HEK293 (cell line): Measurements from ENCODE around the gene ARID3B.

Source experiments
- CTCF ChIP-seq: fragments of 450-650 bp; formaldehyde crosslinking; IDR thresholded peaks from 2 replicates; pipeline ENCODE4 v1.5.1; 2016; ENCODE audit warnings: missing biosample characterization, missing genetic modification characterization
- FEZF1 ChIP-seq: fragments of 450-650 bp; formaldehyde crosslinking; IDR thresholded peaks from 2 replicates; pipeline ENCODE4 v1.5.1; 2016; ENCODE audit warnings: missing biosample characterization, missing genetic modification characterization
- KLF1 ChIP-seq: fragments of 450-650 bp; formaldehyde crosslinking; IDR thresholded peaks from 2 replicates; pipeline ENCODE4 v1.5.1; 2016; ENCODE audit warnings: missing biosample characterization, missing genetic modification characterization
- KLF10 ChIP-seq: fragments of 450-650 bp; IDR thresholded peaks from 2 replicates; pipeline ENCODE4 v1.5.1; 2018; ENCODE audit warnings: missing biosample characterization, mild to moderate bottlenecking, missing genetic modification characterization
- KLF9 ChIP-seq: fragments of 450-650 bp; formaldehyde crosslinking; IDR thresholded peaks from 2 replicates; pipeline ENCODE4 v1.5.1; 2016; ENCODE audit warnings: missing biosample characterization, missing genetic modification characterization, low read depth
- OVOL3 ChIP-seq: fragments of 450-650 bp; formaldehyde crosslinking; IDR thresholded peaks from 2 replicates; pipeline ENCODE4 v1.5.1; 2016; ENCODE audit warnings: missing biosample characterization, missing genetic modification characterization
- PRDM1 ChIP-seq: fragments of 450-650 bp; formaldehyde crosslinking; IDR thresholded peaks from 2 replicates; pipeline ENCODE4; 2016; ENCODE audit warnings: missing biosample characterization, missing genetic modification characterization
- PRDM10 ChIP-seq: fragments of 450-650 bp; formaldehyde crosslinking; IDR thresholded peaks from 2 replicates; pipeline ENCODE4 v1.5.1; 2016; ENCODE audit warnings: missing biosample characterization, missing genetic modification characterization
- SP2 ChIP-seq: fragments of 450-650 bp; formaldehyde crosslinking; IDR thresholded peaks from 2 replicates; pipeline ENCODE4 v1.5.1; 2016; ENCODE audit warnings: missing biosample characterization, missing genetic modification characterization
- SP3 ChIP-seq: fragments of 450-650 bp; formaldehyde crosslinking; IDR thresholded peaks from 2 replicates; pipeline ENCODE4 v1.5.1; 2016; ENCODE audit warnings: missing biosample characterization, missing genetic modification characterization
- TCF7L2 ChIP-seq: IDR thresholded peaks from 2 replicates; pipeline ENCODE4 v1.6.1; 2011; ENCODE audit warnings: low read depth, mild to moderate bottlenecking, inconsistent platforms, low read length, moderate library complexity, borderline replicate concordance
- TRIM28 ChIP-seq: IDR thresholded peaks from 2 replicates; pipeline ENCODE4 v1.6.1; 2011; ENCODE audit warnings: low read length, control low read depth, borderline replicate concordance
- YY1 ChIP-seq: fragments of 450-650 bp; formaldehyde crosslinking; IDR thresholded peaks from 2 replicates; pipeline ENCODE4 v1.5.1; 2018; ENCODE audit warnings: missing biosample characterization, missing genetic modification characterization
- ZFP3 ChIP-seq: fragments of 450-650 bp; formaldehyde crosslinking; IDR thresholded peaks from 2 replicates; pipeline ENCODE4 v1.5.1; 2016; ENCODE audit warnings: low read depth, missing biosample characterization, missing genetic modification characterization
- ZNF112 ChIP-seq: fragments of 450-650 bp; formaldehyde crosslinking; IDR thresholded peaks from 2 replicates; pipeline ENCODE4 v1.5.0; 2017; ENCODE audit warnings: missing biosample characterization, missing genetic modification characterization
- ZNF18 ChIP-seq: fragments of 450-650 bp; formaldehyde crosslinking; IDR thresholded peaks from 2 replicates; pipeline ENCODE4 v1.5.1; 2016; ENCODE audit warnings: missing biosample characterization, missing genetic modification characterization
- ZNF214 ChIP-seq: fragments of 450-650 bp; formaldehyde crosslinking; IDR thresholded peaks from 2 replicates; pipeline ENCODE4 v1.5.1; 2017; ENCODE audit warnings: missing biosample characterization, mild to moderate bottlenecking, missing genetic modification characterization, borderline replicate concordance
- ZNF239 ChIP-seq: fragments of 450-650 bp; formaldehyde crosslinking; IDR thresholded peaks from 2 replicates; pipeline ENCODE4 v1.5.1; 2016; ENCODE audit warnings: missing biosample characterization, missing genetic modification characterization
- ZNF292 ChIP-seq: fragments of 450-650 bp; formaldehyde crosslinking; IDR thresholded peaks from 2 replicates; pipeline ENCODE4 v1.5.1; 2016; ENCODE audit warnings: low read depth, missing biosample characterization, missing genetic modification characterization, borderline replicate concordance
- ZNF423 ChIP-seq: fragments of 450-650 bp; formaldehyde crosslinking; IDR thresholded peaks from 2 replicates; pipeline ENCODE4 v1.5.1; 2016; ENCODE audit warnings: missing biosample characterization, missing genetic modification characterization
- ZNF514 ChIP-seq: fragments of 450-650 bp; formaldehyde crosslinking; IDR thresholded peaks from 2 replicates; pipeline ENCODE4 v1.5.1; 2016; ENCODE audit warnings: missing biosample characterization, missing genetic modification characterization
- ZNF544 ChIP-seq: fragments of 450-650 bp; formaldehyde crosslinking; IDR thresholded peaks from 2 replicates; pipeline ENCODE4 v1.5.0; 2017; ENCODE audit warnings: missing biosample characterization, missing genetic modification characterization
- ZNF621 ChIP-seq: fragments of 450-650 bp; formaldehyde crosslinking; IDR thresholded peaks from 2 replicates; pipeline ENCODE4 v1.5.1; 2017; ENCODE audit warnings: missing biosample characterization, missing genetic modification characterization
- ZNF623 ChIP-seq: fragments of 450-650 bp; formaldehyde crosslinking; IDR thresholded peaks from 2 replicates; pipeline ENCODE4 v1.5.1; 2016; ENCODE audit warnings: missing biosample characterization, missing genetic modification characterization
- ZNF626 ChIP-seq: fragments of 450-650 bp; sonication (Bioruptor Pico); formaldehyde crosslinking; IDR thresholded peaks from 2 replicates; pipeline ENCODE4 v1.5.1; 2018; ENCODE audit warnings: missing biosample characterization, missing genetic modification characterization, inconsistent platforms
- ZNF670 ChIP-seq: fragments of 450-650 bp; formaldehyde crosslinking; IDR thresholded peaks from 2 replicates; pipeline ENCODE4 v1.5.1; 2016; ENCODE audit warnings: missing biosample characterization, missing genetic modification characterization, low read depth
- ZNF747 ChIP-seq: fragments of 450-650 bp; formaldehyde crosslinking; IDR thresholded peaks from 2 replicates; pipeline ENCODE4 v1.5.1; 2016; ENCODE audit warnings: missing biosample characterization, missing genetic modification characterization
- ZNF776 ChIP-seq: fragments of 450-650 bp; formaldehyde crosslinking; IDR thresholded peaks from 2 replicates; pipeline ENCODE4 v1.5.0; 2017; ENCODE audit warnings: missing biosample characterization, missing genetic modification characterization, borderline replicate concordance
- ZNF785 ChIP-seq: fragments of 450-650 bp; formaldehyde crosslinking; IDR thresholded peaks from 2 replicates; pipeline ENCODE4 v1.5.1; 2016; ENCODE audit warnings: missing biosample characterization, missing genetic modification characterization
- TF ChIP-seq, protein P1 (sequence below): fragments of 450-650 bp; formaldehyde crosslinking; IDR thresholded peaks from 2 replicates; pipeline ENCODE4 v1.5.1; 2017; ENCODE audit warnings: missing biosample characterization, missing genetic modification characterization
- TF ChIP-seq, protein P2 (sequence below): fragments of 450-650 bp; formaldehyde crosslinking; IDR thresholded peaks from 2 replicates; pipeline ENCODE4 v1.5.1; 2016; ENCODE audit warnings: missing biosample characterization, missing genetic modification characterization

The ARID3B gene

DNA sequence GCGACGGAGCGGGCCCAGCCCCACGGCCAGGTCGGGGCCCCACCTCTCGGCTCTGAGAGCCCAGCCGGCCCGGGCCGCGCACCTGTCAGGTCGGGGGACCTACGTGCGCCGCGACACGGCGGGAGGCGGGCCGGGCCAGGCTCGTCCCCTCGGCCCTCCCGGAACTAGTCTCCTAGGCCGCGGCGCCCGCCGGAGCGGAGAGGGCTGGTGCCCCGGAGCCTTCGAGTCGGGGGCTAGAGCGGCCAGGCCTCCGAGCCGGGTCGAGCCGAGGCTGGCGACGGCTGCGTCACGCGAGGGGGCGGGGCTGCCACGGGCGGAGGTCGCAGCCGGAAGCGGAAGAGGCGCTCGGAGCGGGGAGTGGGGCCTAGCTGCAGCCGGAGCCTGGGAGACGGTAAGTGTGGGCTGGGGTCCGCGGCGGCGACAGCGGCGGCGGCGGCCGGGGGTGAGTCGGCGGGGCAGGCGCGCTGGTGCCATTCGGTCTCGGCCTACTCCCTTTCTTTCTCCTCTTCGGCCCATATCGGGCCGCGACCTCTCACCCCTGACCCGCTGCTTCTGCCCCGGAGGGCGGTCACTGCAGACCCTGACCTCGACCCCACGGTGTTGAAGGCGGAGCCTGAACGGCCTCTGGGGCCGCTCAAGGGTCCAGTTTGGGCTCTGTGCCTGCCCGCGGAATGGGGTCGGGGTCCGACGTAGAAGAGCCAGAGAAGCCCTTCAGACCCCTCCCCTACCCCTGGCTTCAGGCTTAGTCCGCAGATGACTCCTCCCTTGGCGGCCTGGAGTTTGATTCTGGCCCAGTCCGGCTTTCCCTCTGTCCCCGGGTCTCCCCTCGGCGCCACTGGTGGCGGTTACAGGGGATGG, 74.7 kb downstream of the ARID3B start, which contains the start of gene CLK3 (continued):
- TF ChIP-seq ZNF423 (tag by site-specific recombination) (no peak), ZNF544 (no peak), FEZF1 (no peak), ZNF747 (tag by site-specific recombination) (no peak), CTCF (tag by site-specific recombination) (no peak), SP2 (tag by site-specific recombination) (peak; percentile 84), ZNF670 (tag by site-specific recombination) (no peak), ZNF785 (tag by site-specific recombination) (peak; percentile 16; the same call in 1 of the 2 replicates), ZNF214 (tag by site-specific recombination) (no peak), TCF7L2 (no peak), PRDM1 (tag by site-specific recombination) (no peak), KLF9 (peak; percentile 92), ZNF18 (no peak), ZNF514 (tag by site-specific recombination) (no peak), ZNF623 (tag by site-specific recombination) (no peak), ZNF626 (tag by site-specific recombination) (no peak; the same call in 1 of the 2 replicates), OVOL3 (no peak), ZNF776 (tag by site-specific recombination) (no peak), KLF1 (tag by site-specific recombination) (no peak), ZNF292 (tag by site-specific recombination) (no peak), SP3 (tag by site-specific recombination) (peak; percentile 86), ZNF112 (no peak), ZFP3 (tag by site-specific recombination) (no peak), KLF10 (tag by site-specific recombination) (peak; percentile 96), ZNF621 (tag by site-specific recombination) (no peak), YY1 (tag by site-specific recombination) (peak; percentile 62; the same call in 1 of the 2 replicates), ZNF239 (tag by site-specific recombination) (no peak), TRIM28 (no peak), PRDM10 (tag by site-specific recombination) (no peak)
- TF ChIP-seq, protein P1, sequence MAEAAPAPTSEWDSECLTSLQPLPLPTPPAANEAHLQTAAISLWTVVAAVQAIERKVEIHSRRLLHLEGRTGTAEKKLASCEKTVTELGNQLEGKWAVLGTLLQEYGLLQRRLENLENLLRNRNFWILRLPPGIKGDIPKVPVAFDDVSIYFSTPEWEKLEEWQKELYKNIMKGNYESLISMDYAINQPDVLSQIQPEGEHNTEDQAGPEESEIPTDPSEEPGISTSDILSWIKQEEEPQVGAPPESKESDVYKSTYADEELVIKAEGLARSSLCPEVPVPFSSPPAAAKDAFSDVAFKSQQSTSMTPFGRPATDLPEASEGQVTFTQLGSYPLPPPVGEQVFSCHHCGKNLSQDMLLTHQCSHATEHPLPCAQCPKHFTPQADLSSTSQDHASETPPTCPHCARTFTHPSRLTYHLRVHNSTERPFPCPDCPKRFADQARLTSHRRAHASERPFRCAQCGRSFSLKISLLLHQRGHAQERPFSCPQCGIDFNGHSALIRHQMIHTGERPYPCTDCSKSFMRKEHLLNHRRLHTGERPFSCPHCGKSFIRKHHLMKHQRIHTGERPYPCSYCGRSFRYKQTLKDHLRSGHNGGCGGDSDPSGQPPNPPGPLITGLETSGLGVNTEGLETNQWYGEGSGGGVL (tag by site-specific recombination): no peak
- TF ChIP-seq, protein P2, sequence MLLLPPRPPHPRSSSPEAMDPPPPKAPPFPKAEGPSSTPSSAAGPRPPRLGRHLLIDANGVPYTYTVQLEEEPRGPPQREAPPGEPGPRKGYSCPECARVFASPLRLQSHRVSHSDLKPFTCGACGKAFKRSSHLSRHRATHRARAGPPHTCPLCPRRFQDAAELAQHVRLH (tag by site-specific recombination): peak; percentile 64; the same call in 1 of the 2 replicates
